ENCODE results near the gene CEP112.

The CEP112 gene

GRCh38 chr17:65910836-65911235, 281.1 kb downstream of the CEP112 start:
- Mint-ChIP-seq H3K27me3 (peaks cover 2% of the 10 kb centered on the region), H3K27ac (no peak overlapping the region), H3K4me1 (ENCODE audit: low read depth) (no peaks in the 10 kb centered on the region), H3K4me3 (no peak overlapping the region), H3K9me3 (ENCODE audit: low read depth) (peaks cover 23% of the 10 kb centered on the region), H3K36me3 (peaks cover 9% of the 10 kb centered on the region)

- Mint-ChIP-seq H3K27me3 (peaks cover 2% of the 10 kb centered on the region), H3K9me3 (ENCODE audit: low read depth) (no peaks in the 10 kb centered on the region), H3K27ac (no peak overlapping the region), H3K36me3 (no peaks in the 10 kb centered on the region), H3K4me1 (ENCODE audit: low read depth) (no peaks in the 10 kb centered on the region), H3K4me3 (no peak overlapping the region)
Observed at GRCh38 chr17:65902831-65903522, 289.0 kb downstream of the CEP112 start.

- no peak overlapping the region for H3K27ac Mint-ChIP-seq
- H3K36me3 Mint-ChIP-seq: no peaks in the 10 kb centered on the region
- H3K4me1 Mint-ChIP-seq (ENCODE audit: low read depth): no peaks in the 10 kb centered on the region
- H3K4me3 Mint-ChIP-seq: no peak overlapping the region
- no peaks in the 10 kb centered on the region for H3K9me3 Mint-ChIP-seq (ENCODE audit: low read depth)
- peaks cover 2% of the 10 kb centered on the region for H3K27me3 Mint-ChIP-seq
Observed at GRCh38 chr17:65902155-65902554, 289.8 kb downstream of the CEP112 start.

GRCh38 chr17:65901394-65901793, 290.5 kb downstream of the CEP112 start:
- Mint-ChIP-seq H3K9me3 (ENCODE audit: low read depth) (no peaks in the 10 kb centered on the region), H3K4me3 (no peak overlapping the region), H3K27me3 (peaks cover 2% of the 10 kb centered on the region), H3K4me1 (ENCODE audit: low read depth) (no peaks in the 10 kb centered on the region), H3K27ac (no peak overlapping the region), H3K36me3 (no peaks in the 10 kb centered on the region)

GRCh38 chr17:65900216-65900615, 291.7 kb downstream of the CEP112 start:
- Mint-ChIP-seq H3K9me3 (ENCODE audit: low read depth) (no peaks in the 10 kb centered on the region), H3K27me3 (peaks cover 2% of the 10 kb centered on the region), H3K27ac (no peak overlapping the region), H3K4me3 (no peak overlapping the region), H3K4me1 (ENCODE audit: low read depth) (no peaks in the 10 kb centered on the region), H3K36me3 (no peaks in the 10 kb centered on the region)

- Mint-ChIP-seq H3K4me1 (ENCODE audit: low read depth) (no peaks in the 10 kb centered on the region), H3K27me3 (peaks cover 2% of the 10 kb centered on the region), H3K27ac (no peak overlapping the region), H3K36me3 (no peaks in the 10 kb centered on the region), H3K4me3 (no peak overlapping the region), H3K9me3 (ENCODE audit: low read depth) (no peaks in the 10 kb centered on the region)
Observed at GRCh38 chr17:65898651-65899050, 293.3 kb downstream of the CEP112 start.

- Mint-ChIP-seq H3K9me3 (ENCODE audit: low read depth) (no peaks in the 10 kb centered on the region), H3K27ac (no peak overlapping the region), H3K4me3 (no peak overlapping the region), H3K36me3 (peaks cover 3% of the 10 kb centered on the region), H3K4me1 (ENCODE audit: low read depth) (no peaks in the 10 kb centered on the region), H3K27me3 (peaks cover 2% of the 10 kb centered on the region)
Observed at GRCh38 chr17:65896889-65897288, 295.0 kb downstream of the CEP112 start.

GRCh38 chr17:65895969-65896368, 296.0 kb downstream of the CEP112 start:
- Mint-ChIP-seq H3K4me1 (ENCODE audit: low read depth) (no peaks in the 10 kb centered on the region), H3K27ac (no peak overlapping the region), H3K27me3 (peaks cover 1% of the 10 kb centered on the region), H3K4me3 (no peak overlapping the region), H3K36me3 (peaks cover 3% of the 10 kb centered on the region), H3K9me3 (ENCODE audit: low read depth) (no peaks in the 10 kb centered on the region)

- H3K27me3 Mint-ChIP-seq: no peaks in the 10 kb centered on the region
- peaks cover 3% of the 10 kb centered on the region for H3K36me3 Mint-ChIP-seq
- H3K4me3 Mint-ChIP-seq: no peak overlapping the region
- H3K4me1 Mint-ChIP-seq (ENCODE audit: low read depth): no peaks in the 10 kb centered on the region
- H3K9me3 Mint-ChIP-seq (ENCODE audit: low read depth): no peaks in the 10 kb centered on the region
- H3K27ac Mint-ChIP-seq: no peak overlapping the region
Observed at GRCh38 chr17:65893692-65894279, 298.1 kb downstream of the CEP112 start.

GRCh38 chr17:65892912-65893377, 299.0 kb downstream of the CEP112 start:
- H3K36me3 Mint-ChIP-seq: peaks cover 3% of the 10 kb centered on the region
- H3K4me1 Mint-ChIP-seq (ENCODE audit: low read depth): no peaks in the 10 kb centered on the region
- H3K27me3 Mint-ChIP-seq: no peaks in the 10 kb centered on the region
- H3K4me3 Mint-ChIP-seq: no peak overlapping the region
- H3K27ac Mint-ChIP-seq: no peak overlapping the region
- H3K9me3 Mint-ChIP-seq (ENCODE audit: low read depth): no peaks in the 10 kb centered on the region

GRCh38 chr17:65891231-65891735, 300.6 kb downstream of the CEP112 start:
- Mint-ChIP-seq H3K27ac (no peak overlapping the region), H3K4me3 (no peak overlapping the region), H3K27me3 (no peaks in the 10 kb centered on the region), H3K9me3 (ENCODE audit: low read depth) (no peaks in the 10 kb centered on the region), H3K36me3 (peaks cover 3% of the 10 kb centered on the region), H3K4me1 (ENCODE audit: low read depth) (no peaks in the 10 kb centered on the region)

GRCh38 chr17:65888649-65889048, 303.3 kb downstream of the CEP112 start:
- H3K36me3 Mint-ChIP-seq: peaks cover 3% of the 10 kb centered on the region
- no peak overlapping the region for H3K4me3 Mint-ChIP-seq
- H3K4me1 Mint-ChIP-seq (ENCODE audit: low read depth): no peaks in the 10 kb centered on the region
- no peaks in the 10 kb centered on the region for H3K9me3 Mint-ChIP-seq (ENCODE audit: low read depth)
- H3K27me3 Mint-ChIP-seq: no peaks in the 10 kb centered on the region
- no peak overlapping the region for H3K27ac Mint-ChIP-seq

- H3K9me3 Mint-ChIP-seq (ENCODE audit: low read depth): no peaks in the 10 kb centered on the region
- no peaks in the 10 kb centered on the region for H3K27me3 Mint-ChIP-seq
- no peak overlapping the region for H3K27ac Mint-ChIP-seq
- no peak overlapping the region for H3K4me3 Mint-ChIP-seq
- H3K4me1 Mint-ChIP-seq (ENCODE audit: low read depth): peaks cover under 1% of the 10 kb centered on the region
- no peaks in the 10 kb centered on the region for H3K36me3 Mint-ChIP-seq
Observed at GRCh38 chr17:65886315-65887245, 305.4 kb downstream of the CEP112 start.

GRCh38 chr17:65885541-65886312, 306.2 kb downstream of the CEP112 start:
- H3K27me3 Mint-ChIP-seq: no peaks in the 10 kb centered on the region
- H3K36me3 Mint-ChIP-seq: no peaks in the 10 kb centered on the region
- no peak overlapping the region for H3K27ac Mint-ChIP-seq
- no peak overlapping the region for H3K4me3 Mint-ChIP-seq
- peaks cover 3% of the 10 kb centered on the region for H3K4me1 Mint-ChIP-seq (ENCODE audit: low read depth)
- H3K9me3 Mint-ChIP-seq (ENCODE audit: low read depth): no peaks in the 10 kb centered on the region
